ENCODE measurements around the gene C11orf24.

DNA sequence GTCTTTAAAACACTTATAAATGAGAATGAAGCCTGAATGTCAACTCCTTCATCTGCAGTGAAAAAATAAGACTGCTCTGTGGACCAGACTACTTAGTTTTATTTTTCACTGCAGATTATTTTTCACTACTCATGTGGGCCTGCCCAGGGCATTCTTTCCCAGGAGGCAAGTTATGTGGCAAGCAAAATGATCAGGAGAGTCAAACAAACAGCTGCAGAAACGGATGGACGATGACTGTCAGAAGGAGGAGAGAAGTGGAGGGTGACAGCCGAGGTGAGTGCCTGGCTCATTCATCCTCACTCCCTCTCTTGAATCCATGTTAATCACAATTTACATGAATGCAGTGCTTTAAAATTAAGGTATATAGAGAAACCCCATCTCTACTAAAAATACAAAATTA is 34.9 kb upstream of the C11orf24 start:
- TF ChIP-seq, protein P1, sequence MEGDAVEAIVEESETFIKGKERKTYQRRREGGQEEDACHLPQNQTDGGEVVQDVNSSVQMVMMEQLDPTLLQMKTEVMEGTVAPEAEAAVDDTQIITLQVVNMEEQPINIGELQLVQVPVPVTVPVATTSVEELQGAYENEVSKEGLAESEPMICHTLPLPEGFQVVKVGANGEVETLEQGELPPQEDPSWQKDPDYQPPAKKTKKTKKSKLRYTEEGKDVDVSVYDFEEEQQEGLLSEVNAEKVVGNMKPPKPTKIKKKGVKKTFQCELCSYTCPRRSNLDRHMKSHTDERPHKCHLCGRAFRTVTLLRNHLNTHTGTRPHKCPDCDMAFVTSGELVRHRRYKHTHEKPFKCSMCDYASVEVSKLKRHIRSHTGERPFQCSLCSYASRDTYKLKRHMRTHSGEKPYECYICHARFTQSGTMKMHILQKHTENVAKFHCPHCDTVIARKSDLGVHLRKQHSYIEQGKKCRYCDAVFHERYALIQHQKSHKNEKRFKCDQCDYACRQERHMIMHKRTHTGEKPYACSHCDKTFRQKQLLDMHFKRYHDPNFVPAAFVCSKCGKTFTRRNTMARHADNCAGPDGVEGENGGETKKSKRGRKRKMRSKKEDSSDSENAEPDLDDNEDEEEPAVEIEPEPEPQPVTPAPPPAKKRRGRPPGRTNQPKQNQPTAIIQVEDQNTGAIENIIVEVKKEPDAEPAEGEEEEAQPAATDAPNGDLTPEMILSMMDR (IDR thresholded peaks at IDR 0.05): no peak
- no peak for TF ChIP-seq POLR2A (IDR thresholded peaks at IDR 0.05)

Measured in Peyer's patch (tissue), 4 donors.